Endothelial cell of umbilical vein (primary cell): ENCODE measurements around the gene DYRK1A. TPM values are rescaled to one million over a fixed set of nuclear protein-coding genes. Genes with fewer than 3 reads are reported as not detected.
A peak's percentile ranks its signal among the peaks of the same experiment; 100 is the strongest.

Source experiments
- BruUV-seq: library from RNA; stranded (reverse); fragments of 400-500 nt; replicated peaks from 2 replicates; lab custom pipeline; 2021; lab: Mats Ljungman, UMichigan
- CTCF ChIA-PET: fragments of 300-600, 350-600 bp; sonication (Branson Sonifier 250); formaldehyde crosslinking; loops from one replicate; lab custom pipeline; 2021; ENCODE audit warnings: antibody characterized with exemption, inconsistent platforms; lab: Charles Lee
- POLR2A ChIA-PET: fragments of 300-600, 350-600 bp; sonication (Branson Sonifier 250); formaldehyde crosslinking; loops from one replicate; lab custom pipeline; 2021; ENCODE audit warnings: antibody characterized with exemption, inconsistent platforms; lab: Charles Lee
- DNase-seq: peaks from one replicate; pipeline ENCODE4 v3.0.0-alpha.2; 2011; ENCODE audit warnings: low read depth, low spot score
- FAIRE-seq: peaks from 2 replicates; lab custom pipeline; 2011; peaks lifted over from hg19 to GRCh38; lab: Jason Lieb, UNC
- H2AFZ ChIP-seq: 2 replicates; pipeline ENCODE4 v1.6.0; 2012; ENCODE audit warnings: low read depth, low read length, control low read depth, inconsistent platforms
- H3K27ac ChIP-seq: 2 replicates; pipeline ENCODE4 v1.5.1; 2011; ENCODE audit warnings: low read depth, mild to moderate bottlenecking, control low read depth, low read length, moderate library complexity; ENCODE audit not compliant: insufficient read depth
- H3K27me3 ChIP-seq, 2 experiments: 2 replicates each; pipeline versions ENCODE4 v1.6.0 to v1.6.1; 2011; ENCODE audit warnings: low read length in 2 of 2, mixed read lengths in 1 of 2; ENCODE audit not compliant: control insufficient read depth in 2 of 2, insufficient read depth in 2 of 2
- H3K36me3 ChIP-seq, 2 experiments: 2 replicates in 1 of 2; 3 replicates in 1 of 2; pipeline ENCODE4 v1.5.1; 2011; ENCODE audit warnings: low read length in 2 of 2, mild to moderate bottlenecking in 1 of 2, moderate library complexity in 1 of 2; ENCODE audit not compliant: control insufficient read depth in 2 of 2, insufficient read depth in 2 of 2; ENCODE audit errors: extremely low read depth in 1 of 2
- H3K4me1 ChIP-seq: 3 replicates; pipeline ENCODE4 v1.5.1; 2011; ENCODE audit warnings: mild to moderate bottlenecking, low read length; ENCODE audit not compliant: control insufficient read depth, insufficient read depth; ENCODE audit errors: extremely low read depth
- H3K4me2 ChIP-seq: 2 replicates; pipeline ENCODE4 v1.6.1; 2011; ENCODE audit warnings: low read length, control low read depth, mixed read lengths; ENCODE audit not compliant: insufficient read depth
- H3K4me3 ChIP-seq, 3 experiments: fragments of 200-600 bp in 1 of 3; sonication (generic), shearing (Covaris generic) in 1 of 3; replicated peaks in 1 of 3; 2 replicates each; pipeline ENCODE4 v1.5.1; 2011 to 2016; ENCODE audit warnings: control low read depth in 3 of 3, low read length in 3 of 3, mild to moderate bottlenecking in 2 of 3, inconsistent platforms in 1 of 3, low read depth in 1 of 3, moderate library complexity in 1 of 3; ENCODE audit not compliant: insufficient read depth in 1 of 3
- H3K79me2 ChIP-seq: 2 replicates; pipeline ENCODE4 v1.6.0; 2012; ENCODE audit warnings: low read length, inconsistent platforms; ENCODE audit not compliant: control insufficient read depth, insufficient read depth
- H3K9ac ChIP-seq: replicated peaks from 2 replicates; pipeline ENCODE3; 2011; ENCODE audit warnings: low read length, control low read depth; ENCODE audit not compliant: insufficient read depth; ENCODE audit errors: extremely low read depth
- H3K9me1 ChIP-seq: replicated peaks from 3 replicates; pipeline ENCODE4 v1.6.0; 2011; ENCODE audit warnings: mild to moderate bottlenecking, low read length; ENCODE audit not compliant: control insufficient read depth, insufficient read depth; ENCODE audit errors: extremely low read depth
- H3K9me3 ChIP-seq: replicated peaks from 2 replicates; pipeline ENCODE4 v1.5.1; 2012; ENCODE audit warnings: low read length, inconsistent platforms; ENCODE audit not compliant: control insufficient read depth, insufficient read depth
- H4K20me1 ChIP-seq: replicated peaks from 2 replicates; pipeline ENCODE3; 2011; ENCODE audit warnings: mild to moderate bottlenecking, low read length; ENCODE audit not compliant: control insufficient read depth, insufficient read depth; ENCODE audit errors: extremely low read depth
- CTCF ChIP-seq, 2 donors: IDR thresholded peaks; 1 replicate in 1 of 2; 2 replicates in 1 of 2; pipeline ENCODE4 v1.5.1; 2011; ENCODE audit warnings: low read length in 2 of 2, mild to moderate bottlenecking in 2 of 2, moderate library complexity in 2 of 2, control low read depth in 1 of 2, inconsistent platforms in 1 of 2, low read depth in 1 of 2; ENCODE audit not compliant: insufficient read depth in 1 of 2; ENCODE audit errors: extremely low read depth in 1 of 2
- EZH2 ChIP-seq: IDR thresholded peaks from 2 replicates; pipeline ENCODE4 v1.6.1; 2012; ENCODE audit warnings: borderline replicate concordance, low read depth, mild to moderate bottlenecking, moderate library complexity, low read length, inconsistent platforms; ENCODE audit not compliant: severe bottlenecking
- FOS ChIP-seq: IDR thresholded peaks from 2 replicates; pipeline ENCODE4 v1.6.1; 2011; ENCODE audit warnings: mild to moderate bottlenecking, low read length, moderate library complexity, borderline replicate concordance; ENCODE audit not compliant: insufficient read depth
- GATA2 ChIP-seq: IDR thresholded peaks from 2 replicates; pipeline ENCODE4 v1.7.0; 2011; ENCODE audit warnings: low read depth, mild to moderate bottlenecking, moderate library complexity, mixed read lengths, low read length; ENCODE audit not compliant: insufficient read length, insufficient read depth
- JUN ChIP-seq: IDR thresholded peaks from 2 replicates; pipeline ENCODE4 v1.6.1; 2011; ENCODE audit warnings: borderline replicate concordance, low read depth; ENCODE audit not compliant: insufficient read length, insufficient read depth
- MAX ChIP-seq: IDR thresholded peaks from 2 replicates; pipeline ENCODE4 v1.6.1; 2011; ENCODE audit not compliant: insufficient read depth, insufficient read length
- MYC ChIP-seq: IDR thresholded peaks from one replicate; pipeline ENCODE4 v1.6.1; 2011; ENCODE audit warnings: mild to moderate bottlenecking, low read depth, low read length
- POLR2A ChIP-seq: IDR thresholded peaks from 2 replicates; pipeline ENCODE4 v1.6.1; 2012; ENCODE audit warnings: low read depth, mild to moderate bottlenecking, control low read depth, low read length
- POLR2AphosphoS5 ChIP-seq: IDR thresholded peaks from 2 replicates; pipeline ENCODE4 v1.6.1; 2012; ENCODE audit warnings: low read depth, mild to moderate bottlenecking, control low read depth, low read length, moderate library complexity; ENCODE audit not compliant: insufficient read depth
- dilution Hi-C: fragments of 300-500 bp; cut with MboI; formaldehyde crosslinking; loops from one replicate; pipeline ENCODE4 v1.15.0; 2019; ENCODE audit warnings: low sequenced_read_pairs; ENCODE audit not compliant: extremely low pct_ligation_motif_present
- intact Hi-C: fragments of 100-400 bp; cut with micrococcal nuclease; formaldehyde crosslinking; loops from one replicate; pipeline ENCODE4 v1.10.0; 2022
- polyA plus RNA-seq, 4 experiments: library from polyadenylated mRNA; depleted of rRNA in 3 of 4; stranded (reverse) in 3 of 4; unstranded in 1 of 4; fragments of >200 nt; gene quantifications; 2 replicates each; pipeline versions ENCODE4 v1.2.1 to v1.2.3, GENCODE V29; 2011 to 2012; ENCODE audit warnings: missing spikeins in 1 of 4
- total RNA-seq: library from RNA; stranded (reverse); gene quantifications from 2 replicates; pipeline ENCODE4 v1.2.3, GENCODE V29; 2021

The DYRK1A gene
- total and polyA plus RNA-seq, 2 donors (not counting 3 experiments of a cell fraction or from before 2014, with no cell fraction given), result 51.8 to 53.7 TPM

- no peaks in the 10 kb centered on the region for H3K9me1 ChIP-seq
- peak overlapping the region; percentile 87 for H3K4me2 ChIP-seq
- intact Hi-C loops, result loop anchor here (1.0 kb wide), 1 partner anchor 17 kb away; no protein-coding TSS in a partner anchor
- dilution Hi-C loops, result no loop called here
- H3K36me3 ChIP-seq, result no peaks in the 10 kb centered on the region
- peak overlapping the region; percentile 62 for H3K9ac ChIP-seq
- CTCF ChIA-PET, result interaction anchor here (0.6 to 1.4 kb wide), 9 partner anchors 8 to 154 kb away, joined by 3 to 10 read pairs (median 4); no protein-coding TSS in a partner anchor
- peaks cover 22% of the 10 kb centered on the region for H3K4me1 ChIP-seq
- DNase-seq, result peak; percentile 86
- BruUV-seq, result no TSS peak
- POLR2A ChIA-PET, result no interaction called here
- no peaks in the 10 kb centered on the region for H3K9me3 ChIP-seq
- no peak for FAIRE-seq
- H3K27me3 ChIP-seq, result no peaks in the 10 kb centered on the region
- peak overlapping the region; percentile 92 for H3K27ac ChIP-seq
- H3K79me2 ChIP-seq, result no peaks in the 10 kb centered on the region
- H4K20me1 ChIP-seq, result no peaks in the 10 kb centered on the region
- peak overlapping the region; percentile 90 for H2AFZ ChIP-seq
- TF ChIP-seq POLR2AphosphoS5 (no peak), EZH2 (no peak), MAX (no peak), CTCF (IDR thresholded peaks at IDR 0.05; ENCODE audit: extremely low read depth in 1 of 2, insufficient read depth in 1 of 2, low read depth in 1 of 2, low read length in 2 of 2) (no peak), FOS (peak; percentile 13), JUN (no peak), MYC (no peak), GATA2 (no peak), POLR2A (peak; percentile 30)
- H3K4me3 ChIP-seq, result peak overlapping the region in 1 of 3 experiments; percentile 2
These were observed 180.5 kb downstream of the DYRK1A start for GRCh38 chr21:37546949-37547614.
